HUES64 (cell line): ENCODE data around the gene CDK17.

Source experiments
- H3K27ac ChIP-seq: 2 replicates; pipeline ENCODE4 v1.7.0; 2013; ENCODE audit warnings: low read depth, low read length, inconsistent platforms
- H3K27me3 ChIP-seq: 2 replicates; pipeline ENCODE4 v1.6.1; 2013; ENCODE audit warnings: mild to moderate bottlenecking, low read length; ENCODE audit not compliant: insufficient read depth
- H3K36me3 ChIP-seq: 2 replicates; pipeline ENCODE4 v1.6.1; 2013; ENCODE audit warnings: mild to moderate bottlenecking, low read length; ENCODE audit not compliant: insufficient read depth
- H3K4me1 ChIP-seq: 2 replicates; pipeline ENCODE4 v1.6.1; 2013; ENCODE audit warnings: mild to moderate bottlenecking, low read length, moderate library complexity; ENCODE audit not compliant: insufficient read depth
- H3K4me3 ChIP-seq: 2 replicates; pipeline ENCODE4 v1.5.1; 2013; ENCODE audit warnings: mild to moderate bottlenecking, low read length, moderate library complexity
- H3K9ac ChIP-seq: 2 replicates; pipeline ENCODE4 v1.6.1; 2013; ENCODE audit warnings: mild to moderate bottlenecking, low read depth, low read length
- H3K9me3 ChIP-seq: 2 replicates; pipeline ENCODE4 v1.6.1; 2013; ENCODE audit warnings: low read depth, low read length; ENCODE audit not compliant: insufficient read depth
- WGBS: fragments of 150-250, 120-280 bp; methylation state at CpG from one replicate; pipeline ENCODE4 v1.1.7; 2013; ENCODE audit warnings: missing lambda C conversion rate; 5-methylcytosine and 5-hydroxymethylcytosine counted together

Gene CDK17

DNA sequence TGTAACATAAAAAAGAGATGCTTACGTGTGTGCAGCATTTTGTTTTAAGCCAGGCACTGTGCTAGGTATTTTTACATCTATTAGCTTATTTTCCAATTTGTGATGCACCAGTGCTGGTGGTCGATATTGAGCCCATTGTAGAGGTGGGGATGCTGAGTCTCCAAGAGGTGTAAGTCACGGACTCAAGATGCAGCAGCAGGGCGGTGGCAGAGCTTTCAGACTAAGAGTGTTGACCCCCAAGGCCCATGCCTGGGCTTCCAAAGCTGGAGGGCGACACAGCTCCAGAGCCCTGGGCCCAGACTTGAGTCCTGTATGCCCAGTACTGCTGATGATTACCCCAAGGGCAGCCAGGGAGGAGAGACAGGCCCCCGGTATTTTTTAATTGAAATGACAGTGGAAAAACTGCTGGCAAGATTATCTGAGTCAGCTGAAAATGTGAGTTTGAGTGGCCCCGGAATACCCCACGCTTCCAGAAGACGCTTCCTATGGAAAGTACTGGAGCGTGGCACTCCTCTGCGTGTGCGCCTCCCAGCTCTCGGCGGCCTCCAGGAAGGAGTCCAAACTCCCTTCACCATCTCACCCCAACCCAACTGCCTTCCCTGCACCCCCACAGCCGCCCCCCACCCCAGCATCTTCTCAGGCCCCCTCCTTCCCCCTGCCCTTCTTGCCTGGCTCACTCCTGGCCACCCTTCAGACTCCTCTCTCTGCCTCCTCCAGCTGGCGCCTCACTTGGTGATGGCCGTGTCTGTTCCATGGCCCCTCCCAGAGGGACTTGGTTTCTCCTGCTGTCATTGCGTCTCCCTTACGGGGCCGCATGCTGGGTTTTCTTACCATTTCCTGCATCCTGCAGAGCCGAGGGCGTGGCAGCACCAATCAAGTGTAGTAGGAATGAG is 165.4 kb downstream of the CDK17 start:
- Histone ChIP-seq H3K4me1 (no peaks in the 10 kb centered on the region), H3K9ac (no peak overlapping the region), H3K27ac (no peak overlapping the region), H3K4me3 (no peak overlapping the region), H3K9me3 (no peaks in the 10 kb centered on the region), H3K36me3 (0 out of 2 replicates have a peak, but pooled peaks cover 2% of the 10 kb centered on the region), H3K27me3 (no peaks in the 10 kb centered on the region)
- 89% methylated on average over 21 of the region's 22 CpGs for WGBS

DNA sequence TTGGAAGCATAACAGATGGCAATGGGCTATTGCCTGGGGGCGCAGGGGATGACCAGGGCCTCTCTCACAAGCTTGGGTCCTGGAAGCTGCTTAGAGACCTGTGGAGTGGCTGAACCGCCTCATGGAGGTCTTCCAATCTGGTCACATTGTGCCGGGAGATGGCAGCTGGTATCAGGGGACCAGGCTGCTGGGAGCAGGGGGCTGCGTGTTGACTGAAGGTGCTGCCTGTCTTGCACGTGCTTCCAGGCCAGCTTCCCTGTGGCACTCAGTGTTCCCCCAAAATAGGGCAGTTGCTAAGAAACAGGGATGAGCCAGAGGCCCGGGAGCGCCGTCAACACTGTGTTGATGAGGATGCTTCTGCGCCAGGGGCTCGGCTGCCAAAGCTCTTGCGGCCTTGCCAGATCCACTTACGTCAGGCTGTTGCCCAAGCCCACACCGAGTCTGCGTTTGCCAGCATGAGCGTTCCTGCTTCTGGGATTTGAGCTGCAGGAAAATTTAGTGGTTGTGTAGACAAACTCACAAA is 166.2 kb downstream of the CDK17 start:
- Histone ChIP-seq H3K9me3 (no peaks in the 10 kb centered on the region), H3K27me3 (no peaks in the 10 kb centered on the region), H3K36me3 (0 out of 2 replicates have a peak, but pooled peaks cover 2% of the 10 kb centered on the region), H3K27ac (no peak overlapping the region), H3K9ac (no peak overlapping the region), H3K4me3 (no peak overlapping the region), H3K4me1 (no peaks in the 10 kb centered on the region)
- 93% methylated on average over 15 of the region's 15 CpGs for WGBS

DNA sequence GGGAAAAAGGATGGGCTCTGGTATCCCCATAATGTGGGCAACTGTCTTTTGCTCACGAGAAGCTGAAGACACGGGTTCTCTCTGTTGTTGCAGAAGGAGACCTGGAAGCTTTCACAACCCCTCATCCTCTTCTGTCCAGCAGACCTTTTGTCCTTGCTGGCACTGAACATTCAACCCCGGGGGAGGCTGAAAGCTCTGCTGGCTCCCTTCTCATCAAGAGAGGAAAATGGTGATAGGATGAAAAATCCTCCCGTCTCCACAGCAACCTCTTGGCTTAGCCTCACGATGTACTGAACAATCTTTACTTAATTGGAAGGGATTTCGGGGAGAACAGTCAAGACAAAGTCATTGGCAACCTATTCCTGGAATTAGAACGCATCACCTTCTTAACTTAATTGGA is 167.1 kb downstream of the CDK17 start:
- WGBS: 96% methylated on average over 6 of the region's 7 CpGs
- Histone ChIP-seq H3K27ac (no peak overlapping the region), H3K36me3 (0 out of 2 replicates have a peak, but pooled peaks cover 2% of the 10 kb centered on the region)

DNA sequence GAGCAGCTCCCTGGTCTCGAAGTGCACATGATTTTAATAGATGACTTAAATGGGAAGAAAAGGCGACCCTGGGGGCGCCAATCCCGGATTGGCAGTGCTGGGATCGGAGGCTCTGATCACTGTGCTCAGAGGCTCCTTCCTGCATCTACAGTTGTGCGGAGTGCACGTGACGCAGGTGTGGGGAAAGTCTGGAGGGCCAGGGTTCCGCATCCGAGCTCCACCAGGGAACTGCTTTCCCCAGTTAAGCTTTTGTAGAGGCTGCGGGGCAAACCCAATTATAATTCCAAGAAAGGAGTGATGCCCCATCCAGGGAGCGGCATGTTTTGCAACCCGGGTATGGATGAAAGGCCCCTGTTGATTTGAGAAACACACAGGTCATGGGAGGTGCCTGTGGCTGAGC is 169.6 kb downstream of the CDK17 start:
- peaks cover 4% of the 10 kb centered on the region; the same call in 1 of the 2 replicates for H3K36me3 ChIP-seq
- no peaks in the 10 kb centered on the region for H3K4me1 ChIP-seq
- H3K4me3 ChIP-seq: no peak overlapping the region
- 93% methylated on average over 13 of the region's 13 CpGs for WGBS
- H3K27ac ChIP-seq: no peak overlapping the region
- no peaks in the 10 kb centered on the region for H3K27me3 ChIP-seq
- no peak overlapping the region for H3K9ac ChIP-seq
- H3K9me3 ChIP-seq: no peaks in the 10 kb centered on the region

More for the DNA sequence above, 167.1 kb downstream of the CDK17 start:
- H3K4me3 ChIP-seq: no peak overlapping the region
- H3K9ac ChIP-seq: no peak overlapping the region
- H3K27me3 ChIP-seq: no peaks in the 10 kb centered on the region
- no peaks in the 10 kb centered on the region for H3K9me3 ChIP-seq
- no peaks in the 10 kb centered on the region for H3K4me1 ChIP-seq

DNA sequence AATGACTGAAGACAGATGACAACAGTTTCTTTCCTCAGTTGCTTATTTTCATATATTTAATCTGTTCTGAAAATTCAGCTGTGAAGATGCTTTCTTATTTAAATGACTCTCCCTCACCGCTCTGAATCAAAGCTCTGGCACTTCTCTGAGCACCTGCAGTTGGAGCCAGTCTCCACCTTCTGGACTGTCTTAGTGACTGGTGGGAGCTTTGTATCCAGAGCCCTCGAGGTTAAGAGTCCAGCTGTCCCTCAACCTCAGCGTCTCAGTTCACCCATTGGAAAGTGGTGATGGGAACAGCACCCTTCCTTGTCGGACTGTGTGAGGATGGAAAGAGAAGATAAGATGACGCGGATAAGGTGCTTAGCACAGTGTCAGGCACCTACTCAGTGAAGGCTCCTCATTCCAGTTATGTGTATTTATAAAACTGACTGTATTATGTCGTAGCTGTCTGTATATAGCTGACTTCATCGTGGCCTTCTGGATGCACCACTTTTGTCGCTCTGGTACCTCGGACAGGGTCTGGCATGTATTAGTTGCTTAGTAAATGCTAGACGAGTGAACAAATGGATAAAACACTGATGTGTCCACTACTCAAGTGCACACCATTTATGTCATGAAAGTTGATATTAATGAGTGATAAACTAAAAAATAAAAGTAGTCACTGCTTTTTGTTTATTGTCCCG is 171.5 kb downstream of the CDK17 start:
- H3K9ac ChIP-seq: no peak overlapping the region
- H3K27me3 ChIP-seq: no peaks in the 10 kb centered on the region

More for the DNA sequence above, 171.5 kb downstream of the CDK17 start:
- Histone ChIP-seq H3K4me3 (no peak overlapping the region), H3K36me3 (peaks cover 16% of the 10 kb centered on the region; the same call in 1 of the 2 replicates), H3K27ac (no peak overlapping the region), H3K4me1 (no peaks in the 10 kb centered on the region), H3K9me3 (no peaks in the 10 kb centered on the region)
- WGBS: 90% methylated on average over 12 of the region's 12 CpGs
